ENCODE data around the gene SLX4IP. TPM values are rescaled to one million over a fixed set of nuclear protein-coding genes. Genes with fewer than 3 reads are reported as not detected.

SLX4IP gene
- total RNA-seq, 8 experiments from 2014 or later = 5.9 to 13.2 (median 7.3) TPM

DNA sequence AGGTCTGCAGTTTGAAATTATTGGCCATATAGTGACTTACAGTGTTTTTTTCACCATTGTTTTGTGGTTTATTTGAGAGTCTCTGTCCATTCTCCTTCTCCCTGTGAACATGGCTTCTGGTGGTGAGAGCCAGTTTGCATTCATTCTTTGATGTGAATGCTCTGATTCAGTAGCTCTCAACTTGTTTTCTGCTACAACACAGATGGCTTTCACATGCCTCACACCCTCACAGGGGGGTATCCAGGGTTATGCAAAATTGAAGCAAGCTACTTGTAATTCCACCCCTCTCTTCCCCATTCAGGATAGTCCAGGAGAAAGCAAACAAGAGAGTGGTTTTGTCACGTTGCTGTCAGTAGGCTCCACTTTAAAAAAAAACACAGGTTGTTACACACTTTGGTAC, 55.6 kb downstream of the SLX4IP start:
- Histone ChIP-seq H3K27ac (peak overlapping the region in 1 of 2 donors; percentile 31), H3K4me1 (replicated peaks in 1 of 2) (peaks cover 4 to 8% of the 10 kb centered on the region in 2 donors), H3K4me3 (no peak overlapping the region)
- in situ Hi-C loops (cut with MboI; ENCODE audit: low pct_unique_long_range_greater_than_20kb in 2 of 9, low sequenced_read_pairs in 9 of 9, unreplicated experiment in 9 of 9) = no loop called here
- ATAC-seq (replicated peaks in 6 of 8) = peak; percentile 63 to 95 (median 84)
- WGBS, 10 experiments = 0 to 43% (median 0%) methylated on average over 1 of the region's 1 CpG; no CpG with 5 or more reads in 3 of the 10 experiments

DNA sequence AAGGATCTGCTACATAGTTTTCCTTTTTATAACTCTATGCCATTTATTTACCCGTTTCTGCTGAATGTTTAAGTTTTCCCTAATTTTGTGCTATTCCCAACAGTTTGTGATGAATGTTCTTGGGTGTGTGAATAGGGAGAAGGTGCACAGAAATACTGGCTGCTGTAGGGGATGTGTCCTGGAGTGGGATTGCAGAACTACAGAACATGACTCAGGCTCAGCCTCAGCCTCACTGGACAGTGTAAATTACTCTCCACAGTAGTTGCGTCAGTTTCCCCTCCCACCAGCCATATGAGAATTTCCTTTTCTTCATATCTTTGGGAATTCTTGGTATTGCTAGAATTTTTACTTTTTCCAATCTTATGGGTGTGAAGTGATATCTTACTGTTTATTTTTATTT, 57.0 kb downstream of the SLX4IP start:
- ATAC-seq (replicated peaks in 6 of 8) = peak in 2 of 8 experiments; percentile 34 to 35
- peaks cover 4 to 8% of the 10 kb centered on the region in 2 donors for H3K4me1 ChIP-seq (replicated peaks in 1 of 2)
- H3K27ac ChIP-seq = no peak overlapping the region
- H3K4me3 ChIP-seq = no peak overlapping the region
- 49 to 100% (median 69%) methylated on average over 1 to 2 of the region's 2 CpGs for WGBS, 10 experiments
- in situ Hi-C loops (cut with MboI; ENCODE audit: low pct_unique_long_range_greater_than_20kb in 2 of 9, low sequenced_read_pairs in 9 of 9, unreplicated experiment in 9 of 9) = no loop called here

DNA sequence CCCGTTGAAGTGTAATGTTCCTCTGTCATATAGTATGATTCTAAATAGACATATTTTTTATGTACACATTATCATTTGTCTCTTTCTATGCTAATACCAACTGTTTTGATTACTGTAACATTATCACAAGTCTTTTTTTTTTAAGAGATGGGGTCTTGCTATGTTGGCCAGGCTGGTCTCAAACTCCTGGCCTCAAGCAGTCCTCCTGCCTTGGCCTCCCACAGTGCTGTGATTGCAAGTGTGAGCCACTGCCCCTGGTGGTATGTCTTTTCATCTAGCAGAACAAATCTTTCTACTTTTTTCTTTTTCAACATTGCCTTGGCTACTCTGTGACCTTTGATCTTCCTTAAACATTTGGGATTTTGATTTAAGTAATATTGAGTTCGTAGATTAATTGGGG, 57.7 kb downstream of the SLX4IP start:
- Histone ChIP-seq H3K4me1 (replicated peaks in 1 of 2) (peaks cover 4 to 8% of the 10 kb centered on the region in 2 donors), H3K4me3 (no peak overlapping the region), H3K27ac (no peak overlapping the region)
- in situ Hi-C loops (cut with MboI; ENCODE audit: low pct_unique_long_range_greater_than_20kb in 2 of 9, low sequenced_read_pairs in 9 of 9, unreplicated experiment in 9 of 9) = no loop called here
- 78 to 100% (median 100%) methylated on average over 1 to 2 of the region's 2 CpGs for WGBS, 10 experiments
- no peak for ATAC-seq (replicated peaks in 6 of 8)

- 78 to 100% (median 96%) methylated on average over 2 of the region's 2 CpGs; no CpG with 5 or more reads in 1 of the 10 experiments for WGBS, 10 experiments
- Histone ChIP-seq H3K4me3 (no peak overlapping the region), H3K27ac (no peak overlapping the region), H3K4me1 (replicated peaks in 1 of 2) (peaks cover 4 to 8% of the 10 kb centered on the region in 2 donors)
- ATAC-seq (replicated peaks in 6 of 8) = no peak
- in situ Hi-C loops (cut with MboI; ENCODE audit: low pct_unique_long_range_greater_than_20kb in 2 of 9, low sequenced_read_pairs in 9 of 9, unreplicated experiment in 9 of 9) = no loop called here
These were observed 60.1 kb downstream of the SLX4IP start for GRCh38 chr20:10495173-10495572.

DNA sequence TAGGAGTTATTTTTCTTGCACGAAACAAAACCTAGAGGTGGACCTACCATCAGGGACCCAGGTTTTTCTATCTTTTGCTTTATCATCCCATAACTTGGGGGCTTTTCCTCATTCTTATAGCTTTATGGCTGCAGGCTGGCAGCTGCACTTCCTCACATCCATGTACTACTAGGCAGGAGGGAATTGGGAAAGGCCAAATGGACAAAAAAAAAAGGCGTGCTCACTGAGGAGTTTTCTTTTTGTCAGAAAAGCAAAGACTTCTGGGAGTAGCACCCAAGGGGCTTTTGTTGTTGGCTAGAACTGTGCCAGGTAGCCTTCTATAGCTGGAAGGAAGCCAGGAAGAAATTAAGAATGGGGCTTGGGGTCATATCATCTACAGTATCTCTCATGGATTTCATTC, 61.4 kb downstream of the SLX4IP start:
- Histone ChIP-seq H3K27ac (no peak overlapping the region), H3K4me1 (replicated peaks in 1 of 2) (peaks cover 0 to 4% of the 10 kb centered on the region in 2 donors), H3K4me3 (no peak overlapping the region)
- in situ Hi-C loops (cut with MboI; ENCODE audit: low pct_unique_long_range_greater_than_20kb in 2 of 9, low sequenced_read_pairs in 9 of 9, unreplicated experiment in 9 of 9) = no loop called here
- WGBS, 10 experiments = 75 to 100% (median 93%) methylated on average over 1 to 2 of the region's 2 CpGs
- no peak for ATAC-seq (replicated peaks in 6 of 8)

DNA sequence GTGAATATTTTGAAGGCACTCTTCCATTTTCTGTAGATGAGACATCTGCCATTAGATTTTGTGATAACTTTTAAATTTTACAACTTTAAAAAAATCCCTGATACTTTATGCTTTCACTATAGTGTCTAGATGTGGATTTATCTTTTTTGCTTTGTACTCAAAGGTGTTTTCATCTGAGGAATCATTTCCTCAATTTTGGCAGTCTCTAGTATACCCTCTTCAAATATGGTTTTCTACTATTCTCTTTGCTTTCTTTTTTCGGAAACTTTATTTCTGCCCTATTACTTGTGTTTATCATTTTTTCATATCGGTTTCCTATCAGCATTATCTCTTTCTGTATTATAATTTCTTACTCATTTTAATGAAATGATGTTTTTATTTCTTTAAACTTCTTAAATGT, 62.2 kb downstream of the SLX4IP start:
- no peak for ATAC-seq (replicated peaks in 6 of 8)
- WGBS, 10 experiments = 84 to 97% (median 92%) methylated on average over 2 of the region's 2 CpGs
- H3K27ac ChIP-seq = no peak overlapping the region

GRCh38 chr20:10497791-10498190, 62.7 kb downstream of the SLX4IP start:
- no peak for ATAC-seq (replicated peaks in 6 of 8)
- no peak overlapping the region for H3K27ac ChIP-seq
- in situ Hi-C loops (cut with MboI; ENCODE audit: low pct_unique_long_range_greater_than_20kb in 2 of 9, low sequenced_read_pairs in 9 of 9, unreplicated experiment in 9 of 9) = no loop called here

More for the DNA sequence above, 62.2 kb downstream of the SLX4IP start:
- in situ Hi-C loops (cut with MboI; ENCODE audit: low pct_unique_long_range_greater_than_20kb in 2 of 9, low sequenced_read_pairs in 9 of 9, unreplicated experiment in 9 of 9) = no loop called here
- Histone ChIP-seq H3K4me1 (replicated peaks in 1 of 2) (peaks cover 0 to 5% of the 10 kb centered on the region in 2 donors), H3K4me3 (no peak overlapping the region)

DNA sequence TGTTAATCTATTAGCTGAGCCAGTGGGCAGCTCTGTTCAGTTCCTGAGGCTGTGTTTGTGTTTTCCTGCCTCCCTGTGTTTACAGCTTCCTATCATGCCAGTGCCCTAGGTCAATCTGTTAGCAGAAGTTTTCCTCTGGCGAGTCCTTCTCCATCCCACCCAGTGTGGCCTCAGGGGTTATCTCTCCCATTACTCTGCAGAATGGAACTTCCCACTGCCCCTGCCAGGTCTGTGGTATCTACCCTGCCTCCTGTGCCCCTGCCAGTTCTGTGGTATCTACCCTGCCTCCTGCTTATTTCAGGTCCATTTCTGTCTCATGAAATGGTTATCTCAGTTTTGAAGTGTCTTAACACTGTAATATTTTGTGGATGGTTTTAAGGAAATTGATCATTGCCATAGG, 63.1 kb downstream of the SLX4IP start:
- no peak for ATAC-seq (replicated peaks in 6 of 8)
- Histone ChIP-seq H3K4me3 (no peak overlapping the region), H3K4me1 (replicated peaks in 1 of 2) (peaks cover 0 to 5% of the 10 kb centered on the region in 2 donors), H3K27ac (no peak overlapping the region)
- in situ Hi-C loops (cut with MboI; ENCODE audit: low pct_unique_long_range_greater_than_20kb in 2 of 9, low sequenced_read_pairs in 9 of 9, unreplicated experiment in 9 of 9) = no loop called here
- 40 to 100% (median 86%) methylated on average over 1 of the region's 1 CpG; no CpG with 5 or more reads in 6 of the 10 experiments for WGBS, 10 experiments

More at GRCh38 chr20:10497791-10498190, 62.7 kb downstream of the SLX4IP start:
- H3K4me3 ChIP-seq = no peak overlapping the region
- H3K4me1 ChIP-seq (replicated peaks in 1 of 2) = peaks cover 0 to 5% of the 10 kb centered on the region in 2 donors

- WGBS, 10 experiments = 50 to 100% (median 67%) methylated on average over 1 to 3 of the region's 4 CpGs; no CpG with 5 or more reads in 3 of the 10 experiments
- Histone ChIP-seq H3K4me3 (no peak overlapping the region), H3K27ac (no peak overlapping the region), H3K4me1 (replicated peaks in 1 of 2) (peaks cover 0 to 11% of the 10 kb centered on the region in 2 donors)
- peak in 3 of 8 experiments; percentile 24 to 47 (median 39) for ATAC-seq (replicated peaks in 6 of 8)
- in situ Hi-C loops (cut with MboI; ENCODE audit: low pct_unique_long_range_greater_than_20kb in 2 of 9, low sequenced_read_pairs in 9 of 9, unreplicated experiment in 9 of 9) = no loop called here
These were observed 66.3 kb downstream of the SLX4IP start for GRCh38 chr20:10501402-10501801.

DNA sequence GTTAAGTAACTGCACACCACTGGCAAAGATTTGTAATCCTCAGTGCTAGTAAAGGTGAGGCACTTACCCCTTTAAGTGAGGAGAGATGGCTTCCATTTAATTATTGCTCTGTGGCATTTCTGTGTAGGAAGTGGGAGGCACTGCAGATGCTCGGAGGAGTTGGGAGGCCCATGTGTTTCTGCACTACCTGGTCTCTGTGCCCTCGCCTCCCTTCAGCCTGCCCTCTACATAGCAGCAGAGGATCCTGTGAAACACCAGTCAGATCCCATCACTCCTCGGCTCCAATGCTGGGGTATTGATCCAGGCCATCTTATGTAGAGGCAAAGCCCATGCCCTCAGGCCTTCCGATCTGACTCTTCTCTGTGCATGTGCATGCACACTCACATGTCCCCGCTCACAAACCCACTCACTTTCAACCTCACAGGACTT, 67.0 kb downstream of the SLX4IP start:
- no peak overlapping the region for H3K27ac ChIP-seq
- WGBS, 10 experiments = 56 to 100% (median 91%) methylated on average over 1 to 5 of the region's 5 CpGs; no CpG with 5 or more reads in 3 of the 10 experiments
- no peak overlapping the region for H3K4me3 ChIP-seq
- ATAC-seq (replicated peaks in 6 of 8) = peak in 1 of 8 experiments; percentile 65
- H3K4me1 ChIP-seq (replicated peaks in 1 of 2) = peaks cover 0 to 11% of the 10 kb centered on the region in 2 donors
- in situ Hi-C loops (cut with MboI; ENCODE audit: low pct_unique_long_range_greater_than_20kb in 2 of 9, low sequenced_read_pairs in 9 of 9, unreplicated experiment in 9 of 9) = no loop called here

GRCh38 chr20:10504608-10504993, 69.5 kb downstream of the SLX4IP start:
- no peak overlapping the region for H3K27ac ChIP-seq
- 85 to 100% (median 96%) methylated on average over 1 to 7 of the region's 7 CpGs; no CpG with 5 or more reads in 1 of the 10 experiments for WGBS, 10 experiments
- peaks cover 10 to 23% of the 10 kb centered on the region in 2 donors for H3K4me1 ChIP-seq (replicated peaks in 1 of 2)
- H3K4me3 ChIP-seq = no peak overlapping the region
- no peak for ATAC-seq (replicated peaks in 6 of 8)
- in situ Hi-C loops (cut with MboI; ENCODE audit: low pct_unique_long_range_greater_than_20kb in 2 of 9, low sequenced_read_pairs in 9 of 9, unreplicated experiment in 9 of 9) = no loop called here

DNA sequence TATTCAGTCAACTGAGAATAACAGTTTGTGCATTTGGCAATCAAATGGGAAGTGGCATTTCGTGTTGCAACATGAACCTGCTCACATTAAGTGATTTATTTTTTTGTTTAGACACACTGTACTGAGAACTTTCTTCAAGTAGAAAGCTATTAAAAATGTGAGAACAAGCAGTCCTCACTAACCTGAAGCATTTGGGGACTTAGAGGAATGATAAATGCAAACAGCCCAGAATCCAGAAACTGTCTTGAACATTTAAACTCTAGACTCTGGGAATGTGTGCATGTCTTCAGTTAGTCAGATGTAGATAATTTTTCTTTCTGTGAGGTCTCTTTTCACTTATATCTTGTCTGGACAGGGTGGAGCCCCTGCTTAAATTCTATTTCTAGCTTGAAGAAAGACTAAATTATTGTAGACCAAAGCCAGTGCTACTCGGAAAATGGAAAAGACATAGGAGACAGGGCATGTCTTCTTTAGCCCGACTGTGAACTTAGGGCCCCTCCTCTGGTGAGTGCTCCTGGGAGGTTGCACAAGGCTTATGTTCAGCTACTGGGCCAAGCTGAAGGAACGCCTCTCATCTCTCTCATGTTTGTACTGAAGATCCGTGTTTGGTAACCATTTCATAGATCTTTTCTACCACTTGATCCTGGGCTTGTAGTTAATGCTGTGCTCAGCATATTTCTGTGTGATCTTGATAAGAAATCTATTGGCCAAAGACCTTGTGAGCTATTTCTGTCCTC, 70.1 kb downstream of the SLX4IP start:
- 5 to 83% (median 72%) methylated on average over 1 to 5 of the region's 5 CpGs for WGBS, 10 experiments
- Histone ChIP-seq H3K4me1 (replicated peaks in 1 of 2) (peaks cover 10 to 23% of the 10 kb centered on the region in 2 donors), H3K27ac (no peak overlapping the region), H3K4me3 (no peak overlapping the region)
- in situ Hi-C loops (cut with MboI; ENCODE audit: low pct_unique_long_range_greater_than_20kb in 2 of 9, low sequenced_read_pairs in 9 of 9, unreplicated experiment in 9 of 9) = no loop called here
- ATAC-seq (replicated peaks in 6 of 8) = peak in 3 of 8 experiments; percentile 35 to 85 (median 80)

GRCh38 chr20:10505827-10506226, 70.7 kb downstream of the SLX4IP start:
- no peak overlapping the region for H3K27ac ChIP-seq
- WGBS, 10 experiments = 8 to 100% (median 89%) methylated on average over 1 to 2 of the region's 2 CpGs
- peaks cover 10 to 23% of the 10 kb centered on the region in 2 donors for H3K4me1 ChIP-seq (replicated peaks in 1 of 2)
- ATAC-seq (replicated peaks in 6 of 8) = peak in 1 of 8 experiments; percentile 33
- H3K4me3 ChIP-seq = no peak overlapping the region
- in situ Hi-C loops (cut with MboI; ENCODE audit: low pct_unique_long_range_greater_than_20kb in 2 of 9, low sequenced_read_pairs in 9 of 9, unreplicated experiment in 9 of 9) = no loop called here

GRCh38 chr20:10507052-10507451, 71.9 kb downstream of the SLX4IP start:
- H3K4me1 ChIP-seq (replicated peaks in 1 of 2) = peaks cover 10 to 26% of the 10 kb centered on the region in 2 donors
- WGBS, 10 experiments = 80 to 100% (median 94%) methylated on average over 1 to 4 of the region's 4 CpGs; no CpG with 5 or more reads in 3 of the 10 experiments
- in situ Hi-C loops (cut with MboI; ENCODE audit: low pct_unique_long_range_greater_than_20kb in 2 of 9, low sequenced_read_pairs in 9 of 9, unreplicated experiment in 9 of 9) = no loop called here
- ATAC-seq (replicated peaks in 6 of 8) = no peak
- no peak overlapping the region for H3K27ac ChIP-seq
- H3K4me3 ChIP-seq = no peak overlapping the region
